ENCODE results near the gene ZNF493. TPM values are rescaled to one million over a fixed set of nuclear protein-coding genes. Genes with fewer than 3 reads are reported as not detected.
A peak's percentile ranks its signal among the peaks of the same experiment; 100 is the strongest.

The ZNF493 gene
- total RNA-seq, 2 donors from 2014 or later: 25.9 to 29.5 TPM

- peaks cover 4% of the 10 kb centered on the region for H3K9me3 Mint-ChIP-seq
- TF ChIP-seq CTCF (conservative IDR thresholded peaks at IDR 0.05): no peak
- no peak overlapping the region for H3K9ac ChIP-seq (ENCODE audit: extremely low read depth, low read length, poor library complexity, severe bottlenecking)
- H3K4me3 Mint-ChIP-seq: no peak overlapping the region
- H3K4me1 ChIP-seq (ENCODE audit: control insufficient read depth, insufficient read depth, low read length): no peaks in the 10 kb centered on the region
- peaks cover 5% of the 10 kb centered on the region for H3K4me1 Mint-ChIP-seq
- peaks cover 56% of the 10 kb centered on the region for H3K9me3 ChIP-seq (ENCODE audit: control insufficient read depth, low read length)
- 90 to 98% methylated on average over 1 to 3 of the region's 3 CpGs for WGBS, 2 experiments (ENCODE audit: insufficient coverage in 1 of 2, insufficient read length in 1 of 2)
- no peaks in the 10 kb centered on the region for H3K27me3 ChIP-seq (ENCODE audit: control insufficient read depth, insufficient read depth, low read length, poor library complexity, severe bottlenecking)
- peaks cover 62% of the 10 kb centered on the region for H3K36me3 Mint-ChIP-seq (ENCODE audit: low read depth)
- H3K4me3 ChIP-seq (ENCODE audit: low read length): no peak overlapping the region
- H3K27ac ChIP-seq (ENCODE audit: low read depth, low read length): no peak overlapping the region
- peaks cover 67% of the 10 kb centered on the region for H3K36me3 ChIP-seq (ENCODE audit: control insufficient read depth, insufficient read depth, low read length)
- no peak for DNase-seq
- H3K27ac Mint-ChIP-seq: peak overlapping the region; percentile 55
- H3K27me3 Mint-ChIP-seq (ENCODE audit: insufficient read depth): no peaks in the 10 kb centered on the region
These were observed 34.6 kb upstream of the ZNF493 start for GRCh38 chr19:21362291-21362690.

- Mint-ChIP-seq H3K27ac (no peak overlapping the region), H3K4me3 (no peak overlapping the region), H3K4me1 (no peaks in the 10 kb centered on the region), H3K36me3 (ENCODE audit: low read depth) (peaks cover 56% of the 10 kb centered on the region), H3K27me3 (ENCODE audit: insufficient read depth) (no peaks in the 10 kb centered on the region), H3K9me3 (peaks cover 94% of the 10 kb centered on the region)
- peaks cover 93% of the 10 kb centered on the region for H3K9me3 ChIP-seq (ENCODE audit: control insufficient read depth, low read length)
- peak overlapping the region; percentile 71 for H3K4me3 ChIP-seq (ENCODE audit: low read length)
- H3K9ac ChIP-seq (ENCODE audit: extremely low read depth, low read length, poor library complexity, severe bottlenecking): no peak overlapping the region
- 91 to 100% methylated on average over 3 to 4 of the region's 4 CpGs for WGBS, 2 experiments (ENCODE audit: insufficient coverage in 1 of 2, insufficient read length in 1 of 2)
- H3K27me3 ChIP-seq (ENCODE audit: control insufficient read depth, insufficient read depth, low read length, poor library complexity, severe bottlenecking): no peaks in the 10 kb centered on the region
- no peaks in the 10 kb centered on the region for H3K4me1 ChIP-seq (ENCODE audit: control insufficient read depth, insufficient read depth, low read length)
- no peak overlapping the region for H3K27ac ChIP-seq (ENCODE audit: low read depth, low read length)
- no peak for TF ChIP-seq CTCF (conservative IDR thresholded peaks at IDR 0.05)
- DNase-seq: no peak
- peaks cover 51% of the 10 kb centered on the region for H3K36me3 ChIP-seq (ENCODE audit: control insufficient read depth, insufficient read depth, low read length)
These were observed 12.9 kb upstream of the ZNF493 start for GRCh38 chr19:21383980-21384582.

GRCh38 chr19:21396121-21396520 lies 812 bp upstream of the ZNF493 start:
- no peaks in the 10 kb centered on the region for H3K27me3 Mint-ChIP-seq (ENCODE audit: insufficient read depth)
- H3K4me3 ChIP-seq (ENCODE audit: low read length): no peak overlapping the region
- no peaks in the 10 kb centered on the region for H3K27me3 ChIP-seq (ENCODE audit: control insufficient read depth, insufficient read depth, low read length, poor library complexity, severe bottlenecking)
- no peak overlapping the region for H3K27ac Mint-ChIP-seq
- peaks cover 27% of the 10 kb centered on the region for H3K9me3 ChIP-seq (ENCODE audit: control insufficient read depth, low read length)
- H3K4me1 ChIP-seq (ENCODE audit: control insufficient read depth, insufficient read depth, low read length): peaks cover 4% of the 10 kb centered on the region
- H3K9ac ChIP-seq (ENCODE audit: extremely low read depth, low read length, poor library complexity, severe bottlenecking): no peak overlapping the region
- no peak for DNase-seq
- H3K4me3 Mint-ChIP-seq: no peak overlapping the region
- H3K9me3 Mint-ChIP-seq: peaks cover 19% of the 10 kb centered on the region
- peaks cover 2% of the 10 kb centered on the region for H3K4me1 Mint-ChIP-seq
- H3K27ac ChIP-seq (ENCODE audit: low read depth, low read length): no peak overlapping the region
- 91 to 93% methylated on average over 4 to 10 of the region's 10 CpGs for WGBS, 2 experiments (ENCODE audit: insufficient coverage in 1 of 2, insufficient read length in 1 of 2)
- peaks cover 29% of the 10 kb centered on the region for H3K36me3 ChIP-seq (ENCODE audit: control insufficient read depth, insufficient read depth, low read length)
- H3K36me3 Mint-ChIP-seq (ENCODE audit: low read depth): peaks cover 23% of the 10 kb centered on the region
- TF ChIP-seq CTCF (conservative IDR thresholded peaks at IDR 0.05): no peak

Measured in endodermal cell (in vitro differentiated cells).